IPS-18c (cell line): ENCODE data around the gene PPP1R14B.
"Not testable (repeated sequence)": the region's sequence is repeated elsewhere in the genome, so short reads cannot be mapped to it uniquely, and the experiment has no call there.

Experiments used
- H3K4me3 ChIP-seq: 2 replicates; pipeline ENCODE4 v1.7.0; 2013; ENCODE audit warnings: low read depth, mild to moderate bottlenecking, low read length, moderate library complexity; ENCODE audit not compliant: insufficient read depth
- H3K9me3 ChIP-seq: one replicate; pipeline ENCODE4 v1.6.1; 2013; ENCODE audit warnings: mild to moderate bottlenecking, low read length, moderate library complexity; ENCODE audit not compliant: control insufficient read depth, insufficient read depth

PPP1R14B gene

DNA sequence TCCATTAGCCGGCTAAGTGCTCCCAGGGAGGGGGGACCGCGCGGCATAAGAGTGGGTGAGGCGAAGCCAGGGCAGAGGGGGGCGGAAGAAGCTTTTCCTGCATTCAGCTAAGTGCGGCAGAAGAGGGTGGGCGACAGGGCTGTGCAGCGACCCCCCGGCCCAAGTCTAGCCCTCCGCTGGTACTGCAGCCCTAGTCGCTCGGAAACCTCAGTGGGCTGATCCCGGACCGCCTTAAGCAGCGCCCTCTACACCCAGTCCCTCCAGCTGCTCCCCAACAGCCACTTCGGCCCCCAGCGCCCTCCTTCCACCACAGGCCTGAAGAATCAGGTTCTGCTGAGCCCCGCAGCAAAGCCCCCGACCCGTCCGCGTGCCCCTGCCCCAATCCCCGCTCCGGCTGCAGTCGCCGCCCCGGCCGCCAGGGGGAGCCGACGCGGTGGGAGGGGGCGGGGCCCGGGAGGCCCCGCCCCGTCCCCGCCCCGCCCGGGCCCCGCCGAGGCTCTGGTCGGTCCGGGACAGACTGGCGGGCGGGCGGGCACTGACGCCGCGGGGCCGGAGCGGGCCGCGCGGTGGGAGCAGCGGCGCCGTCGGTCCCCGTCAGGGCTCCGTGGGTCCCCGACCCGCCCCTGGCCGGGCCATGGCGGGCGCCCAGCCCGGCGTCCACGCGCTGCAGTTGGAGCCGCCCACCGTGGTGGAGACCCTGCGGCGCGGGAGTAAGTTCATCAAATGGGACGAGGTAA, 4.4 kb upstream of the PPP1R14B start, which contains the start of gene PLCB3:
Gene PLCB3, plus strand, starts transcription at position 515 of the 737 bp plus-strand sequence. Its CDS starts 120 bp downstream, at position 635.
- no peaks in the 10 kb centered on the region for H3K9me3 ChIP-seq

DNA sequence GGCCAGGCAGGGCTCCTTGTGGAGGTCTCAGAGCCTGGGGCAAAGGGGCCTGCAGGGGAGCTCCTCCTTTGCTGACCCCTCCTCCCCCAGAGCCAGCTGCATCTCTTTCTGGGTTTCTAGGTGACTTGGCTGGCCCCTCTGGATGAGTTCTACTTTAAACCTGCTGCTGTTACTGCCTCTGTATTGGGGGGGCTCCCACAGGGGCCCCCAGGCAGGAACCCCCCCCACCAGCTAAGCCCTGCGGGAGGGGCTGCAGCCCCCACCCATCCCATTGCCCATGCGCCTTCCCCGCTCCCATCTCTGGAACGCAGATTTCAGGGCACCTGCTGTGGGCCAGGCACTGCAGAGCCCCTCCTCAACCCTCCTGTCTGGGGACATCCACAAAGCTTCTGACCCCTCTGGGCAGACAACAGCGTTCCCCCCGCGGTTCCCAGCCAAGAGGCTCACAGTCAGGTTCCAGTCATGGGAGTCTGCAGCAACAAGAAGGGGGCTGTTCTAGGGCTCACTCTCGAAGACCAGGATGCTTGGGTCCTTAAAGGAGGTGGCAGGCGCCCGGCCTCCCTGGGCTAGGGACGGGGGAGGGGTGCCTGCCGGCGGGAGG, 3.8 kb upstream of the PPP1R14B start:
- H3K4me3 ChIP-seq: peak overlapping the region; percentile 51
- no peaks in the 10 kb centered on the region for H3K9me3 ChIP-seq

More for the DNA sequence above, 4.4 kb upstream of the PPP1R14B start, which contains the start of gene PLCB3:
- peak within 1 kb of the TSS; percentile 87 for H3K4me3 ChIP-seq

DNA sequence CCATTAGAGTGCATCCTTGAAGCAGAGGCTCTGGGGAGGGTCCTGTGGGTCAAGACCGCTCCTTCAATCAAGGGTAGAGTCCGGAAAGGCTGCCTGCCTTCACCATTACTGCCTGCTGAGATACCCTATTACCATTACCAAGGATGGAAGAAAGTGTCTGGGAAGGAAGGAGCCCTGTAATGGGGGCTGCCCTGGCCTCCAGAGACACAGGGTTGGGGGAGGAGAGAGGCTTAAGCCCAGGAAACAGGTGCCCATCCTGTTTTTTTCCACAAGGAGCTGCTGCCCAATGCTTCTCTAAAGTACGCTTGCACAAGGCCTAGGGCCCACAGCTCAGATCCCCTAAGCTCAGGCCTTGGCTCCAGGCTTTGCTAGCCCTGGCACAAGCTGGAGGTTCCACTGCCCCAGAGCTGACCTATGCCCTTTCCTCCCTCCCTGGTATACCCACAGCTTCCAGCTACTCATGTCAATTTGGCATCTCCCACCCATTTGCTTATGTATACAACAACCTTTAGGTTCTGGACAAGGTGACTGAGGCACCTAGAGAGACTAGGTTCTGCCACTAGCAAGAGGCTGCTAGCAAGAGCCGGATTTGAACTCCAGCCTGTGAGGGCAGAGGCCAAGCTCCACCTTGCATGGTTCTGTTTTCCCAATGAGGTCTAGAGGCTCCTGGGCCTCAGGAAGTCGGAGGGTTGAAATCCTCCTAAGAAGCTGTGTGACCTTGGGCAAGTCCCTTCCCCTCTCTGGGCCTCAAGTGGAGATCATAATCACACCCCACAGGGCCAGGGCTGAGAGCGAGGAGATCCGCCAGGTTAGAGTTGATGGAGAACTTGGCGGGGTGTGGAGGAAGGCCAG, 3.0 kb upstream of the PPP1R14B start:
- Histone ChIP-seq H3K9me3 (no peaks in the 10 kb centered on the region), H3K4me3 (no peak overlapping the region)

DNA sequence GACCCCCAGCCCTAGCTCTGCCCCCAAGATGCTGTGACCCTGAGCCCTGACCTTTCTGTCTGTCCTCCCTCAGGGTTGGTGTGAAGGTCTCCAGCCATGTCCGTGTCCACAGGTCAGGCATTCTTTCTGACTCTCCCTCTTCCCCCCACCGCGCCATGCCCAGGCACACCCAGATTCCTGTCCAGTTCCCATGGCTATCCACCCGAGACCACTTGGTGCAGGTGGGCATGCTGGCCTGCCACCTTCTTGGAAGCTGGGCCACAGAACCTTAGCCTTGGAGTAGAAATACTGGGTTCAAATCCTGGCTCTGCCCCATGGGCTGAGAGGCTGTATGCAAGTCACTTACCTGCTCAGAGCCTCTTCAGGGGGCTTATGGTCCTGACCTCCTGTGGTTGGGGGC, 2.3 kb upstream of the PPP1R14B start:
- Histone ChIP-seq H3K4me3 (peak overlapping the region; percentile 2; the same call in 1 of the 2 replicates), H3K9me3 (no peaks in the 10 kb centered on the region)

DNA sequence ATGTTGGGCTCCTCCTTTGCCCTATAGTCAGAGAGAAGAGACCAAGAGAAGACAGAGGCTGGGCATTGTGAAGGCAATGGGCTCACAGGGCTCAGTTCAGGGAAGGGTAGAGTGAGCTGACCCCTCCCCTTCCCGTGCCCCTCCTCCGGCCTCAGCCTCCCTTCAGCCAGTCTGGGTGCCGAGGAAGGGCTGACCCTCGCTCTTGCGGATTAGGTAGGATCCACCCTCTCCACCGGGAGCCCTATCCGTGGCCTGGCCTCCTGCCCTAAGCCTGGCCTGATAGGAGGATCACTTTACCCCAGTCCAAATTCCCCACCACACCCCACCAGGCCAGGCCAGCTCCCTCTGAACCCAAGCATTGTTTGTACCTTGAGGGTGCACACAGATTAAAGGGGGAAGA, 1.8 kb upstream of the PPP1R14B start:
- Histone ChIP-seq H3K9me3 (no peaks in the 10 kb centered on the region), H3K4me3 (peak overlapping the region; percentile 2; the same call in 1 of the 2 replicates)

DNA sequence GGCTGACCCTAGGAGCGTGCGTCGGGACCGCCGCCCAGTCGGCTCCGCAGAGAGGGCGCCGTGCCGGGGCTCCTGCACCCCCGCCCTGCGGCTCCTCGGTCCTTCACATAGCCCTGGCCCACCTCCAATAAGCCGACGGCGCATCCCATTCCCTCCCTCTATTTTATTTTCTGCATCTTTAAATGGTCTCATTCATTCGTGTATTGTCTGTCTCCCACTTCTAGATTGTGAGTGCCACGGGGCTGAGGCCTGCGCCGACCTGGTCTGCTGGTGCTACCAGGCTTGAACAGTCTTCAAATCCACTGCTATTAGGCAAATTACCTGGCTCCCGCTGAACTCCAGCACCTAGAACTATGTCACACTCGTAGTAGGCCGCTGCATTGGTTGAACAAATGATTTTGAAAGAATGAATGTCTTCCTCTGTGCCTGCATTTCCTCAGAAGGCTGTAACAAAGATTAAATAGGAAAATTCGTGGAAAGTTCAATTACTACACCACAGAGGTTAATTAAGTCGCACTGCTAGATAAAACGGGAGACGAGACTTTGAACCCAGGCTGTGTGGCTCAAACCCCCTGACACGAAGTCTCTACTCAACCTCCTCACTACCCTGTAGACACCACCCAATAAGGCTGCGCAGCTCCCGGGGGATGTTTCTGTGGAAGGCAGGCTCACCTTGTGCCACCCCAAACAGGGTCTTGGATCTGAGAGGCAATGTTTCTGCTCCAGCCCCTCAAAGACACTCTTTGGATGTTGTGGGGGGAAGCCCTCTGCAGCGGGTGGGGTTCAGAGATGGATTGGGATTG, 1.2 kb upstream of the PPP1R14B start:
- Histone ChIP-seq H3K9me3 (no peaks in the 10 kb centered on the region), H3K4me3 (peak overlapping the region; percentile 91)

DNA sequence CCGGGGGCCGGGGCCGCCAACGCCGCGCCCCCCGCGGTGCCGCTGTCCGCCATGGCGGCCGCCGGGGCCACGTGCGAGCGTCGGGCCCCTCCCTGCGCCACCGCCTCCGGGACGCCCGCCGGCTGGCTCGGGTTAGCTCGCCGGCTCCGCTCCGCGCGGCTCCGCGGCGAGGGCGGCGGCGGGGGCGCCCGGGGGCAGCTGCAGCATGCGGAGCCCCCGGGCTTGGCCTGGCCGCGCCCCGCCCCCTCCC, 197 bp downstream of the PPP1R14B start:
- not testable (repeated sequence) for H3K9me3 ChIP-seq
- H3K4me3 ChIP-seq: peak overlapping the region; percentile 95; the same call in 1 of the 2 replicates

DNA sequence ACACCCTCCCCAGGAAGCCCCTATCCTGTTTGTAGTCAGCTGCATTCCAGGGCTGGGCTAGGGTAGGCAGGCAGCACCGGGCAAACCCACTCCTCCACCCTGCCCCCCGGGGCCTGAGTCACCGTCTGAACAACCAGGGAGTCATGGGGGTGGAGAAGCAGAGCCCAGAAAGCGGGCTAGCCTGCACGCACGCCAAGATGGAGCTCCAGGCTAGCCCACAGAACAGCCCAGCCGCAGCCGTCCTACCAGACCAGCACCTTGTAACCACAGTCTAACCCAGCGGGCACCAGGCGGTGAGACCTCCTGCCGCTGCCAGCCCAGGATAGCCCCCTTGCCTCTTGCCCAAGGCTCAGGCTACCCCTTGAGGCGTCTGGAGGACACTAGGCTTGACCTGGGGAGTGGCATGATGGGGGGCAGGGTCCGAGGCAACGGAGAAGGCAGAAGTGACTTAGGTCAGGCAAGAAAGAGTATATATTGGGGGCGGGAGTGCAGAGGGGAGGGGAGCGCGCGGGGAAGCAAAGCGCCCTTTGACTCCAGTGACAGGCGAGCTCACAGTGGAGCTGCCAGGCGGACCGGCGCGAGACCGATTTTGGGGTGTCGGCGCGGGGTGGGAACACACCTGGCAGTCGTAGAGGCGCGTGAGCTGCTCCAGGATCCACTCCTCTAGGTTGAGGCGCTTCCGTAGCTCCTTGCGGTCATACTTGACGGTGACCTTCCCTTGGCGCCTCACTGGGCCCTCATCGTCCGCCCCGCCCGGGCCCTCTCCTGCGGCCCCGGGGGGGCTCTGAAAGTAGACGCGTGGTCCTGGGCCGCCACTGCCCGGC, 734 bp downstream of the PPP1R14B start:
- Histone ChIP-seq H3K9me3 (no peaks in the 10 kb centered on the region), H3K4me3 (peak overlapping the region; percentile 95)

DNA sequence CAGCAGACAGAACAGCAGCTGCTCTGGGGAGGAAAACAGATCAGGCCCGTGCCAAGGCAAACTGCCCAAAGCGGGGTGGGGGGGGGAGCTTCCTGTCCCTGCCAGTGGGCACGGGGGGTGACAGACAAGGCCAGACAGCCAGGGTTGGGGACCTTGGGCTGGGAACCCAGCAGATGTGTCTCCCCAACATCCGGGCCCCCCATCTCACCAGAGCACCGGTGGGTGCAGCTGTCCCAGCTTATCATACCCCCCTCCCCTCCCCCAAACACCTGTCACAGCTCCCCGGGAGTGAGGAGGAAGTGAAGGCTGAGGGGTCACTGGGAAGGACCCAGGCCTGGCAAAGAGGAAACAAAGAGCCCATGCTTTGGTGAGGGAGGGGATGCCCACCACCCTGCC, 1.3 kb downstream of the PPP1R14B start:
- peak overlapping the region; percentile 95 for H3K4me3 ChIP-seq
- no peaks in the 10 kb centered on the region for H3K9me3 ChIP-seq

DNA sequence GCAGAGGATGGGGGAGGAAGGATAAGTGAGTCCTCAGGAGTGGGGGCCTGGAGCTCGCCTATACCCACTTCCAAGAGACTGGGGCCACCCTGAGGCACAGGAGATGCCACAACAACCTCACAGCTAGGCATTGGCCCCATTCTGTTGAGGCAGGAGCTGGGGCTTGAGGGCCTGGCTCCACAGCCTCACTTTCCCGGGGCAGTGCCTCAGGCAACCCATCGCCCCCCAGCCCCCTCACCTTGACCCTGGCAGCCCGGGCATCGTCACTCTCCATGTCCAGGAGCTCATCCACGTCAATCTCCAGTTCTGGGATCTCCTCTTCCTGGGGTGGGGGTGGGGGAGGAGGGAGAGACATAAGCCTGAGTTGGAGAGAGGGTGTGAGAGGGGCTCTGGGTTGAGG, 1.8 kb downstream of the PPP1R14B start:
- no peaks in the 10 kb centered on the region for H3K9me3 ChIP-seq
- peak overlapping the region; percentile 95 for H3K4me3 ChIP-seq

DNA sequence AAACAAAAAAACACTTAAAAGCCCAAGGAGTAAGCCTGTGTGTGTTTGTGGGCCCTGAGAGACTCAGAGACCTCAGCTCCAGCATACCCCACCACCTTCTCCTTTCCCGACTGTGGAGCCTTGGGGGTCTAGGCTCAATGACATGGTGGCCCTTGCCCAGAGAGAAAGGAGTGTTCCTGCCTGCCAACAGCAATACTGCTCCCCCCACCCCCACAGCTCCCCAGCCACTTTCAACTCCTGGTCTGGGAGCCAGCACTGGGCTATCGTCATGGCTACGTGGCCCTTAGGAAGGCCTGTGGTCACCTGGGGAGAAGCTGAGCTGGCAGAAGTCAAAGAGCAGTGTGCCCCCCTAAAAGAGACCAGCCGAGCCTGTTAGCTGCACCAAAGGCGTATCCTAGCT, 2.6 kb downstream of the PPP1R14B start:
- H3K4me3 ChIP-seq: peak overlapping the region; percentile 6; the same call in 1 of the 2 replicates
- no peaks in the 10 kb centered on the region for H3K9me3 ChIP-seq

DNA sequence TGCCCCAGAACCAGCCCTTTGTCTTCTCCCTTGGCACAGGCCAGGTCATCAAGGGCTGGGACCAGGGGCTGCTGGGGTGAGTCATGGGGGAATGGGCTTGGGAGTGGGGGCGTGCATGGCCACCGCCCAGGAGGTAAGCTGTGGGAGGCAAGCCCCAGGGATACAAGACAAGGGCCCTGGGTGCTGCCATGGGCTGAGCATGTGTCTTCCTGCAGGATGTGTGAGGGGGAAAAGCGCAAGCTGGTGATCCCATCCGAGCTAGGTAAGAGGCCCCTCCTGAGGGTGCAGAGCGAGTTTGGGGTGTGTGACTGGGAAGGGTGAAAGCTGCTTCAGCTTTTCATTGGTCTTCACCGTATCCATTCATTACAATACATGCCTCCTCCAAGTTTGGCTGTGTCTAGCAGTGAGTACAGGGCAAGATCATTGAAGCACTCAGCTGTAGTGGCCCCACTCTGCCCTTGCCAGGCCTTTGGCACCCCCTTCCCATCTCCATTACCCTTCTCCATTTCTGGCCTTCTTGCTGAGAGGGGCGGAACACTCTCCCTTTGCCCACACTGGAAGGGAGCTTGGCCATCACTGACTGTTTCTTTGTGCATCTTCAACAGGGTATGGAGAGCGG, 3.4 kb downstream of the PPP1R14B start:
- H3K4me3 ChIP-seq: no peak overlapping the region
- H3K9me3 ChIP-seq: no peaks in the 10 kb centered on the region

DNA sequence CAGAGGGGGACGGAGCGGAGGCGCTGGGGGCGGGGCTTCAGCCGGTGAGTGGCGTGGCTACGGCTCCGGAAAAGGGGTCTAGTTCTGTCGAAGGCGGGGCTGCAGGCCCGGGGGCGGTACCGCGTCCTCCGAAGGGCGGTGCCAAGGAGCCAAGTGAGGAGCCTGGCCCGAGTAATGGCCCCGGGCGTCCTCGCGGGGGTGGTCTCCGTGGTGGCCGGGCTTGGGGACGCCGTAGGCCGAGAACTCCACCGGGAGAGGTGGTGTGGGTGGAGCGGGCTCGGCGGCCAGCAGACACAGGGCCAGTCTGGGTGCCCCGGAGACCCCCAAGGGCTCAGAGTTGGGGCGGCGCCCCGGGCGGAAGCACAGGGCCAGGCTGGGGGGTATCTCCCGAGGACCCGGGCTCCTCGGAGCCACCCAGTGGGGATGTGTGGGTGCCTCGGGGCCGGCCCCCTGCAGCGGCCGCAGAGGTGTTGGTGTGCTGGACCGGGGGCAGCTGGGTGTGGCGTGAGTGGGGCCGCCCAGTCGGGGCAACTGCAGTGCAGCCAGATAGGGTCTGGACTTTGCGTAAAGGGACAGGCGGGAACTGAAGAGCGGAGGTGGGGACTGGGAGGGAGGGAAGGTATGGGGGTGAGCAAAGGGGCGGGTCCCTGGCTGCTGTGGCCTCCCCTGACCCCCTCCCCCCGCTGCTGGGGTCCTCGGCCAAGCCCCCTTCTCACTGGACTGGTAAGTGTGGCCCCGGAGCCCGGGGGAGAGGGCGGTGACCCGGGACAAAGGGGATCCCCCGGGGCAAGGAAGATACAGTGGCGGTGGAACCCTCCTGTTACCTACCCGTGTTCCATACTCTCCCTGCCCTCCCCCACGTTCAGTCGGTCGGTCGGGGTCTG, 5.0 kb downstream of the PPP1R14B start:
- H3K4me3 ChIP-seq: peak overlapping the region; percentile 96
- H3K9me3 ChIP-seq: no peaks in the 10 kb centered on the region

DNA sequence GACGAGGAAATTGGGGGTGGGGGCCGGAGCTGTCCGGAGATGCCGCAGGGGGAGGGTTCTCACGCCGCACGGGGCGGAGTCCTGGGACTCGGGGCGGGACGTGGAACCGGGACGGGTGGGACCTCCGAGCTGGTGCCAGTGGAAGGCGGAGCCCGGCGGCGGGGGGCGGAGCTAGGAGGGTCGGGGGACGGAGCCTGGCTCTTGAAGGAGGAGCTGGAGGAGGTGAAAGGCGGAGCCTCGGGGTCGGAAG, 5.6 kb downstream of the PPP1R14B start:
- Histone ChIP-seq H3K4me3 (peak overlapping the region; percentile 96), H3K9me3 (no peaks in the 10 kb centered on the region)

DNA sequence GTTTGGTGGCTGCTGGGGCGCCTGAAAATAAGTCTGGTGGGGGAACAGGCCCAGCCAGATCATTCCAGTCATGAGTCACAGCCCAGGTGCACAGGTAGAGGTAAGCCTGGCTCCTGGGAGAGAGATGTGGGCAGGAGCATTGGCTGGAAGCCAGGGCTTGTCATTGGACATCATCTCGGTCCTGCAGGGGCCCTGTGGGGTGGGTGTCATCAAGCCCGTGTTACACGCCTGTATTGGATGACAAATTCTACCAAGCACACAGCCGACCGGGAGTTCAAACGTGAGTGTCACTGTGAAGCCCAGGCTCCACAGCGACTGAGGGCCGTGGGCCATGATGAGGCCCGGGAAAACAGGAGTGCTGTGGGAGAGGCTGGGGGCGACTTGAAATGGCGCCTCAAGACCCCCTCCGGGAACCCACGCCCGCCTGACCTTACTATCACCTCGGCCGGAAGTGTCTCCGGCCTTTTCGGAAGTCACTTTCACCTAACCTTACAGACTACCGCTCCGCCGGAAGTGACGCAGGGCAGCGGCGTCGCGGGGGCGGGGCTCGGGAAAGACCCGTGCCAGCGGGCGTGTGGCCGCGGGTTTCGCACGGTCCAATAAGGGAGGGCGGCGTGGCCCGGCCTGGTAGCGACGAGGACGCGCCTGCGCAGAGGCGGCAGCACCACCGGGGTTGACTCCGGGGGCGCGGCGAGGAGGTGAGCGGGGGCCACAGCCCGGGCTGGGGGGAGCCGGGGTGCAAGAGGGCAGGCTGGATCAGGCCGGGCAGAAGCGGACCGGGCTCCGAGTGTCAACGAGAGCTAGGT, 6.1 kb downstream of the PPP1R14B start, which contains the start of gene FKBP2:
Gene FKBP2, plus strand, starts transcription at position 661 of the 806 bp plus-strand sequence. CDS start 1,293 bp downstream, outside the sequence.
- Histone ChIP-seq H3K9me3 (no peaks in the 10 kb centered on the region), H3K4me3 (peak within 1 kb of the TSS; percentile 96)
